Mononuclear cell (primary cell): ENCODE measurements around the gene TPRA1. TPM values are rescaled to one million over a fixed set of nuclear protein-coding genes. Genes with fewer than 3 reads are reported as not detected.
A peak's percentile ranks its signal among the peaks of the same experiment; 100 is the strongest.

Experiments
- H3K27me3 ChIP-seq: 2 replicates; pipeline ENCODE4 v1.6.0; 2011; ENCODE audit warnings: low read length, control low read depth; ENCODE audit not compliant: insufficient read depth
- H3K4me1 ChIP-seq: 2 replicates; pipeline ENCODE4 v1.5.1; 2011; ENCODE audit warnings: mild to moderate bottlenecking, low read length, control low read depth; ENCODE audit not compliant: insufficient read depth
- H3K4me3 ChIP-seq: 2 replicates; pipeline ENCODE4 v1.5.1; 2011; ENCODE audit warnings: mild to moderate bottlenecking, low read length, moderate library complexity
- H3K9me3 ChIP-seq: 2 replicates; pipeline ENCODE4 v1.5.1; 2011; ENCODE audit warnings: low read depth, mild to moderate bottlenecking, control low read depth, low read length
- total RNA-seq: library from RNA; depleted of rRNA; stranded (reverse); fragments of >200 nt; gene quantifications from one replicate; pipeline ENCODE4 v1.2.3, GENCODE V29; 2012

TPRA1 gene
- total RNA-seq, 1 donor = 9.3 TPM

DNA sequence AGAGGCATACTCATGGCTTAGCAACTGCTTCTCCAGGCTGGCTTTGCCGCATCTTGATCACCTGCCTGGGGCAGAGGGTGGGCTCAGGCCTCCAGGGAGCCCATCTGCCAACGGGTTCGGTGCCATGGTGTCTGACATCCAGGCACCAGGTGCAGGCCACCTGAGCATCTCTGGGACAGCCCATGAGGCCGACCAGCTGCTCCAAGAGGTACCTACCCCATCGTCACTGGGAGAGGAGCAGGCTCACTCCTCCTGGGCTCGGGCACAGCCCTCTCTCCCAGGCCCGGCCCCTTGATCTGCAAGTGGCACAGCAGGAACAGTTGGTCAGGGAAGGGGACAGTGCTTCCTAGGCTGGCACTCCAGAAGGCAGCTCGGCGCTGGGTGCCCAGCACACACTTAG, 21.9 kb downstream of the TPRA1 start:
- no peaks in the 10 kb centered on the region for H3K4me1 ChIP-seq
- no peak overlapping the region for H3K4me3 ChIP-seq
- H3K9me3 ChIP-seq = no peaks in the 10 kb centered on the region
- no peaks in the 10 kb centered on the region for H3K27me3 ChIP-seq

DNA sequence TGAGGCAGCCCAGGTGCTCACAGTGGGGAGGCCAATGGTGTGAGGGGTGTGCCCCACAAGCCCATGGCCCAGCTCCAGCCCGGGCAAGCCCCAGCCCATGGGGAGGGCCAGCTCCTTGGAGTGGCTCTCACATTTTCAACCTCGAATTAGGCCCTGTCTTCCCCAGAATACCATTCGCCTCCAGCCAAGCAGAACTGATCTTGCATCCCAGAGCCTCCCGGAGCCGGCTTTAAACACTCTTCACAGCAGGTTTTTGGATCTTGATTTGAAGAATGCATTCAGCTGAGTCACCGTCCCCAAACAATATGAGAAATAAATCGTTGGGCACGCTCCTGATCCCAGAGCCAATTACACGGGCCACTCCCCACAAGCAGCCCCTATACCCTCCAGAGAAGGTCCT, 23.7 kb downstream of the TPRA1 start:
- H3K4me1 ChIP-seq = no peaks in the 10 kb centered on the region
- H3K27me3 ChIP-seq = no peaks in the 10 kb centered on the region
- H3K9me3 ChIP-seq = no peaks in the 10 kb centered on the region
- no peak overlapping the region for H3K4me3 ChIP-seq

DNA sequence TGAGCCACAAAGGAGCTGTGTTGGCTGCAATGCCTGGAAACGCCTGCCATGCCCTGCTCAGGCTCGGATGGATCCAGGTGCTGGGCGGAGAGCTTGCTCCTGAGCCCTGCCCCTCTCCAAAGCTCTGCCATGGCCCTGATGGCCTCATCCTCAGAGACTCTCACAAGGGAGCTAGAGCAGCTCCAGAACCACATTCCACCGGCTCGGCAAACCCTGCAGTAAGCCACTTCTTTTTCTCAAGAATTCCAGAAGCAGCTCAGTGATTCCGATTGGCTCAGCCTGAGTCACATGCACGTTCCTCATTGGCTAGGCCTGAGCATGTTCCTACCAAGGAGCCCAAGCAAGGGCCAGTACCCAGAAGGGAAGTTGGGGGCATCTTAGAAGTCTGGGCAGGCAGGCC, 24.8 kb downstream of the TPRA1 start:
- no peaks in the 10 kb centered on the region for H3K27me3 ChIP-seq
- H3K4me1 ChIP-seq = no peaks in the 10 kb centered on the region
- H3K4me3 ChIP-seq = no peak overlapping the region
- no peaks in the 10 kb centered on the region for H3K9me3 ChIP-seq

DNA sequence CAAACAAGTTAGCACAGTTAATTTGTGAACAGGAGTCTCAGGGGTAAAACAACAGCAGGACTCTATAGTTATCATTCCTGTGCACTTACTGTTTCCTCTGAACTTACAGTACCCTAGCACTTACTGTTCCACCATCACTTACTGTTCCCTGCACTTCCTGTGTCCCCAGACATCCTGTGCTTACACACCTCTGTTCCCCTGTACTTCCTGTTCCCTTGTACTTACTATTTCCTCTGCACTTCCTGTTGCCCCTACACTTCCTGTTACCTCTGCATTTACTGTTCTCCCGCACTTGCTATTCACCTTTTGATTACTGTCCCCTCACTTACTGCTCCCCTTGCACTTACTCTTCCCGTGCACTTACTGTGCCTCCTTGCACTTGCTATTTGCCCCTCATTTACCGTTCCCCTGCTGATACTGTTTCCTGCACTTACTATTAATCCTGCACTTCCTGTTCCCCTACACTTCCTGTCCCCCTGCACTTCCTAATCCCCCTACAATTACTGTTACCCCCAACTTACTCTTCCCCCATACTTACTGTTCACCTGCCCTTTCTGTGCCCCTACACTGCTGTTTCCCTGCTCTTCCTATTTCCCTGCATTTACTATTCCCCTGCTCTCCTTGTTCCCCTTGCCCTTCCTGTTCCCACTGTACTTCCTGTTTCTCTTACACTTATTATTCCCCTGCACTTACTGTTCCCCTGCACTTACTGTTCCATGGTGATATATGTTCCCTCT, 30.3 kb downstream of the TPRA1 start:
- Histone ChIP-seq H3K9me3 (no peaks in the 10 kb centered on the region), H3K4me3 (no peak overlapping the region), H3K4me1 (no peaks in the 10 kb centered on the region), H3K27me3 (no peaks in the 10 kb centered on the region)

DNA sequence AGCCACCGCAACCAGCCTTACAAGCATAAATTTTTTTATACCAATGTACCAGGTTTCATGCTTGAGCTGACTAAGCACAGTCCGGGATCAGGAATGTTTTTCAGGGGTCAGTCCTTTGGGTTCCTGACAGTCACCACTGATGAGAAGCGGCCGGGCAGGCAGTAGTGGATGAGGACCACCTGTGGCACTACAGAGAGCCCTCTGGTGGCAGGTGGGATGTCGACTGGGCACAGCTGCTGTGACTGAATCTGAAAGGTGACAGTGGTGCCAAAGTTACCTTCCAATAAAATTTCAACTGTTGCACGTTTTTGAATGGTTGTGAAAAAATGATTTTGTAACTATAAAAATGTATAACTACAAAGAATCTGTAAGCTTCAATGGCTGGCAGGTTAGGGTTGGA, 34.0 kb downstream of the TPRA1 start:
- Histone ChIP-seq H3K4me1 (no peaks in the 10 kb centered on the region), H3K27me3 (no peaks in the 10 kb centered on the region), H3K9me3 (no peaks in the 10 kb centered on the region), H3K4me3 (no peak overlapping the region)

DNA sequence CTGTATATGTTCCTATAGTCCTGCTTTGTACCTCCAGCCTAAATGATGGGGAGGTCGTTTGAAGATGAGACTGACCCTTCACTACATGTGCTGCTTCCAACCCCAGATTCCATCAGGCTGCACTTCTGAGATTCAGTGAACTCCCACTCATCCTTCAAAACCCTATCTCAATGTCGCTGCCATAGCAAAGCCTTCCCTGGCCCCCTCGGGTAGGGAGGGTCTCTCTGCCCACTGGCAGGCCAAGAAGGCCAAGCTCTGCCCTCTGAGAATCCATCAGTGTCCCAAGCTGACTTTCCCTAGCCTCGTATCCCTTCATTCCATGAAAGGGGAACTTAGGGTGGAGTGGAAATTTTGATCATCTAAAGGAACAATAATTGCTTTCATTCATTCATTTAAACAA, 35.4 kb downstream of the TPRA1 start:
- H3K4me1 ChIP-seq = no peaks in the 10 kb centered on the region
- H3K4me3 ChIP-seq = no peak overlapping the region
- H3K27me3 ChIP-seq = no peaks in the 10 kb centered on the region
- H3K9me3 ChIP-seq = no peaks in the 10 kb centered on the region

DNA sequence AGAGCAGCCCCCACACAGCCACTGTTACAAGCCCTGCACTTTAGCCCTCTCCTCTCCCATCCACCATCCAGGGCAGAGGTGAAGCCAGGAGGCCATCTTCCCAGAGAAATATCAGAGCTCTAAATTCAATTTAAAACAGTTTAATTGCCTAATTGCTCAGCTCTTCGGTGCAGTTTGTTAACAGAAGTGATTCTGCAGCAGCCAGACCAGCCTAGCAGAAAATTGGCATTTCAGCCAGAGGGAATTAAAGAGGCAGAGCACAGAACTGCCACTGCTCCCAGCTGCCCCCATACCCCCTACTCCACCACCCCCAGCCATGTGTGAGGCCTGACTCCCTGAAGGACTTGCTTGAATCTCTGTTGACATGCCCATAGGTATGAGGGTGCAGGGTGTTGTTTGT, 38.5 kb downstream of the TPRA1 start:
- Histone ChIP-seq H3K4me3 (no peak overlapping the region), H3K27me3 (no peaks in the 10 kb centered on the region), H3K9me3 (no peaks in the 10 kb centered on the region), H3K4me1 (peaks cover 12% of the 10 kb centered on the region)

DNA sequence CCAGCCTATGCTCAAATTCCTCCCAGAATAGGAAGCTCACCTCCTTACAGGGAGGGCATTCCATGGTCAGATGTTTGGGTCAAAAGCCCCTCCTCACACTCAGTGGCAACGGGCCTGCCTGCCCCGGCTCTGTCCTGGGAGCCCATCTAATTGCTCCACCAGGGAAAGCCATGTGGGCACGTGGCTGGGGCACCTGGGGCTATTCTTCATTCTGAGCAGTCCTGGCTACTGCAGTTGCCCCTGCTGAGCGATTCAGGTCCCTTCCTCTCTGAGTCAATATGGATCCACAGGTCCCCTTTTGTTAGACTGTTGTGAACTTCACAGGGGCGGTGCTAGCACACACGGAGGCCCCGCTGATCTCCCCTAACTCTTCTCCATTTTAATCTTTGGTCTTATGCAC, 39.4 kb downstream of the TPRA1 start:
- H3K4me3 ChIP-seq = no peak overlapping the region
- no peaks in the 10 kb centered on the region for H3K27me3 ChIP-seq
- no peaks in the 10 kb centered on the region for H3K9me3 ChIP-seq
- H3K4me1 ChIP-seq = peaks cover 13% of the 10 kb centered on the region

DNA sequence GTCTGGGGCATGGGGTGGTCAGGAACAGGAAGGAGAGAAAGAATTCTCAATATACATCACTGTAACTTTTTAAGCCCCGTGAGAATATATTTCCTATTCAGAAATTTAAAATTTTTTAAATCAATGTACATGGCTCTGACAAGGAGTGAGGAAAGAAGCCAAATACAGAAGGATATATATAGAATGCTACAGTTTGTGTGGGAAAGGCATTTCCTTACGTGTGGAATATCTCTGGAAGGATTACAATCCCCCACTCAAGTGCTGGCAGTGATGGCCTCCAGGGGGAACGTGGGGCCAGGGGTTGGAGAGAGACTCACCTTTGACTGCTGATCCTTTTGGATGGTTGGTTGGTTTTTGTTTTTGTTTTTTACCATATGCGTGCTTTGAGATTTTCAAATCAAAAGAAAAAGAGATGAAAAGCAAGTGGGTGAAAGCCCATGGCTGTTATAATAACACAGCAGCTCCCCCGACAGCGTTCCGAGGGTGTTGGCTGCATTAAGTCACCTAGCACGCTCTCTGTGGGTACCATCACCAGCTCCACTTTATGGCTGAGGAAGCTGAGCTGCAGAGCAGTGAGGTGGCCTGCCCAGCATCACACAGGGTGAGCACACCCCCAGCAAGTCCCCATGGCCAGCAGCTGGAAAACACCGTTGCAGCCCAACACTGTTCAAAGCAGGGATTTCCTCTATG, 39.9 kb downstream of the TPRA1 start:
- Histone ChIP-seq H3K27me3 (no peaks in the 10 kb centered on the region), H3K4me1 (peaks cover 13% of the 10 kb centered on the region), H3K4me3 (no peak overlapping the region), H3K9me3 (no peaks in the 10 kb centered on the region)

DNA sequence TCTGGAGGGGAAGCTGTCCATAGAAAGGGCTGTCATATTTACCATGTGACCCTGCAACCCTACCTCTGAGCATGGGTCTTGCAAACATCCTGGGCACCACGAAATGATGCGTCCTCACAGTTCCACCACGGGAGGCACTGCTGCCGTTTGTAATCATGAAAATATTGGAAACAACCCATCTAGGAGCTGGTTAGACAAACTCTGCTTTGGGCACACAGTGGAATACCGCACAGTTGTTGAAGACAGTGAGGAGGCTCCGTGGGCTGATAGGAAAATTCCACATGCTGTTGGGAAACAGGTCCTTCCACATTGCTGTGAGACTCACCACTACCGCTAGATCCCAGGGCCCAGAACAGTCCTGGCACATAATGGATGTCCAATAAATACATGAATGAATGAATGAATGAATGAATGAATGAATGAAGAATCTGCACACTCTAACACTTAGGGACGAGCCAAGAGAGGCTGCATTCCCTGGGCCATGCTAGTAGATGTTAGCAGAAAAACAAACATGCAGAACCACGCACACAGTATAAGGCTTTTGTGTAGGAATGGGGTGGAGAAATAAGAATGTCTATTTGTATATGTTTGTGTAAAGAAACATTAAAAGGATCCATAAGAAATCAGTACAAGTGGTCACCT, 40.6 kb downstream of the TPRA1 start:
- H3K9me3 ChIP-seq = no peaks in the 10 kb centered on the region
- no peak overlapping the region for H3K4me3 ChIP-seq
- peaks cover 13% of the 10 kb centered on the region for H3K4me1 ChIP-seq
- H3K27me3 ChIP-seq = no peaks in the 10 kb centered on the region

DNA sequence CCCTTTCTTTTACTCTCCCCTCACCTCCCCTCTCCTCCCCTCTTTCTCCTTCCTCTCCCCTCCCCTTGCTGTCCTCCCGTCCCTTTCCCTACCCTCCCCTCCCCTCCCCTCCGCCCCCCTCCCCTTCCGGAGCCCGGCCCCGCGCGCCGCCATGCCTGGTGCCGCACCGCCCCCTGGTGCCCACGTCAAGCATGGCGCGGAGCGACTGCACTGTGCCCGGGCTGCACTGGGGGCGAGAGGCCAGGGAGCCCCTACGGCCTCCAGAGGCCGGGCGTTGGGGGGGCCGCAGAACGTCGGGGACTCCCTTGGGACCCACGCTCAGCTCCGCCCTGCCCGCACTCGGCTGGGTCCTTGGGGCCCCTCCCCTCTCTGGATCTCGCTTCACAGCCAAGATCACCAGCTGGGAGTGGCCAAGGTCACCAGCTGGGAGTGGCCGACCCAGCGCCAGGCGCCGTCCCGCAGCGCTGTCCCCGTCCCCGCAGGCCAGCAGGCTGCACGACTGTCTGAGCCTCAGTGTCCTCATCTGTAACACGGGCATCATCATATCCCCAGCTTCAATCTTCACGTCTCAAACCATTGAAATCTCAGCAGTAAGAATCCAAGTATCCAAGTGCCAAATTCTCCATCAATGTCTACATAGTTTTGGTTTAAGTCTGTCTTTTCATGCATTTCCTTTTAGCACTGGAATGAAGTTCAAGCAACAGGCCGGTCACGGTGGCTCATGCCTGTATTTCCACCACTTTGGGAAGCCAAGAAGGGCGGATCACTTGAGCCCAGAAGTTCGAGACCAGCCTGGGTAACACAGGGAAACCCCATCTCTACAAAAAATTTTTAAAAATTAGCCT, 42.5 kb downstream of the TPRA1 start:
- Histone ChIP-seq H3K27me3 (no peaks in the 10 kb centered on the region), H3K9me3 (no peaks in the 10 kb centered on the region), H3K4me3 (peak overlapping the region; percentile 33), H3K4me1 (peaks cover 13% of the 10 kb centered on the region)

DNA sequence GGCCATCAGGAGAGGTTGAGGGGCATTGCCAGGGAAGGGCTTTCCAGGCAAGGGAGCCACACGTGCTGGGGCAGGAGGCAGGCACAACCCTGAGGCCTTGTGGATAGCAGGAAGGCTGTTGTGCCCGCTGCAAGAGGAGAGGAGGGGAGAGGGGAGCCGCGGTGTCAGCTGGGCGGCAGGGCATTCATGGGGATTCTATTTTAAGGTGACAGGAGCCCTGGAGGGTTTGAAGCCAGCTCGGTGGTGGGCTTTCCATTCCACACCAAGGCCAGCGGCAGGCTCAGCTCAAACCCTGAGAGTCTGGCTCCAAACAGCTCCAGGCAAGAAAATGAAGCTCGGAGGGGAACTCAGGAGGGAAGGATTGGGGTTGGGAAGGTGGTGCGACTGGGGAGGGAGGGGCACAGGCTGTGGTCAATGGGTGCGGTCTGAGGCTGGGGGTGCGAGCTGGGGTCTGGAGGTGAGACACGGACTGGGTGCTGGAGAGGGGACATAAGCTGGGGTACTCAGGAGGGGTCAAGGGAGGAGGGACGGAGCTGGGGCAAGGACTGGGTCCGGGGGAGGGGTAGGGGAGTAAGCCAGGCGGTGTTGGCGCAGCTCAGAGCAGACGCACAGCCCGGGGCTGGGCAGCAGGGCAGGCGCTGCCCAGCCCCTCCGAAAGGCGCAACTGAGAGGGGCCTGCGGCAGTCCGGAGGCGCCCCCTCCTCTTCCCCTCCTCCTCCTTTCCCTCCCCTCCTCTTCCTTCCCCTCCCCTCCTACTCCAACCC, 43.4 kb downstream of the TPRA1 start:
- H3K4me3 ChIP-seq = peak overlapping the region; percentile 16
- no peaks in the 10 kb centered on the region for H3K27me3 ChIP-seq
- no peaks in the 10 kb centered on the region for H3K9me3 ChIP-seq
- H3K4me1 ChIP-seq = peaks cover 13% of the 10 kb centered on the region

DNA sequence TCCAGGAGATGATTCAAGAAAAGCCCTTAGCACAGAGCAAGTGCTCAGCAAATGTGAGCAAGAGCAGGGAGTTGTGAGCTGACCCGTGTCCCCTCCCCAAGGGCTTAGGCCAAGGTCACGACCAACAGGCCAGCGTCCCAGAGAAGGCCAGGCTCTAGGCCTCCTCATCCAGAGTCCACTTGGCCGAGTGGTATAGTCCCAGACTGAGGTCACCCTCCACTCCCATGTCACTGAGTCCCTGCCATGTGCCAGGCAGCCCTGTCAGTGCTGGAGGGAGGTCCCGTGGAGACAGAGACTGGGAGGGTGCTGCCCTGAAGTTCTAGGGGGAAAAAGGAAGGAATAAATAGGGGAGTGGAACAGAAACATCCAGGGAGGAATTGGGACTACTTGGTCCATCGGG, 44.0 kb downstream of the TPRA1 start:
- H3K4me1 ChIP-seq = peaks cover 13% of the 10 kb centered on the region
- H3K9me3 ChIP-seq = no peaks in the 10 kb centered on the region
- H3K4me3 ChIP-seq = no peak overlapping the region
- no peaks in the 10 kb centered on the region for H3K27me3 ChIP-seq

DNA sequence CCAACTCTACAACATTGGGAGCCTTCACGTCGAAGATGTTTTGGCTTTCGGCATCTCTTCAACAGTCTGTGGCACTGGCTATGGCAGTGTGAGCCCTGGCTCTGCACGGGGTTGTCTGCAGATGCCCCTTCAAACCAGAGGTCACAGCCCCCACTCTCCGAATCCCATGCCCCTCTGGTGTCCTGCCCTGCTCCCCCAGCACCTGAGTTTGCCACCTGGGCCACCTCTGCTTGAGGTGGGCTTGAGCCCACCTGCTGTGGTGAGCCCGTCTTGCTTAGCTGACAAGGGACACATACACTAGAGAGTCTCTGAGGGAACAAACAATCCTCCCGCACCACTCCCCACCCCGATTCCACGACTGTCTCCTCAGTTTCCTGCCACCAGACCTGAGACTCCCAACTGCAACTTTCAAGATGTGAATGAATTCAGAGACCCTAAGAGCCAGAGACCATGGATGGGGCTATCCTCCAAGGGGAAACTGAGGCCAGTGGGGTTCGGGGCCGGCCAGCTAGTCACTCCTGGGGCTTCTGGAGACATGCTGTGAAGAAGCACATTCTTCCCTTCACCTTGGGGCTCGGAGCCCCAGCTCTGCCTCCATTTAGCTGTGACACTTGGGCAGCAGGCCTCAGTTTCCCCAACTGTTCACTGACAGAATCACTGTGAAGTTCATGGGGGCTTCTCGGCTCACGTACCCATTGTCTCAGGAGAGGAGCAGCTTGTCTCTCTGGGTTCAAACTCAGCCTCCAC, 44.6 kb downstream of the TPRA1 start:
- H3K4me3 ChIP-seq = no peak overlapping the region
- H3K4me1 ChIP-seq = peaks cover 13% of the 10 kb centered on the region
- no peaks in the 10 kb centered on the region for H3K27me3 ChIP-seq
- H3K9me3 ChIP-seq = no peaks in the 10 kb centered on the region
